GM19452 (cell line): ENCODE data around the gene FOXB1.

ENCODE experiments used
- ATAC-seq: cut with Tn5 transposase; IDR thresholded peaks from one replicate; pipeline ENCODE4 v1.9.1; 2021; ENCODE audit not compliant: unreplicated experiment

Gene FOXB1

GRCh38 chr15:59998950-59999611, 5.0 kb upstream of the FOXB1 start:
- ATAC-seq: no peak

- no peak for ATAC-seq
Observed at GRCh38 chr15:59999612-60000112, 4.4 kb upstream of the FOXB1 start.

GRCh38 chr15:60000113-60000823, 3.8 kb upstream of the FOXB1 start:
- ATAC-seq: no peak

GRCh38 chr15:60000824-60001609, 3.1 kb upstream of the FOXB1 start:
- no peak for ATAC-seq

- ATAC-seq: no peak
Observed at GRCh38 chr15:60001610-60002527, 2.2 kb upstream of the FOXB1 start.

- ATAC-seq: no peak
Observed at GRCh38 chr15:60002528-60003218, 1.4 kb upstream of the FOXB1 start.

GRCh38 chr15:60003243-60004008, 685 bp upstream of the FOXB1 start:
- ATAC-seq: no peak

GRCh38 chr15:60004846-60005351, 788 bp downstream of the FOXB1 start:
- ATAC-seq: no peak

- ATAC-seq: no peak
Observed at GRCh38 chr15:60005352-60006202, 1.5 kb downstream of the FOXB1 start.

GRCh38 chr15:60006203-60006862, 2.2 kb downstream of the FOXB1 start:
- no peak for ATAC-seq

- no peak for ATAC-seq
Observed at GRCh38 chr15:60006873-60007272, 2.8 kb downstream of the FOXB1 start.

- ATAC-seq: no peak
Observed at GRCh38 chr15:60009124-60009960, 5.2 kb downstream of the FOXB1 start.

- ATAC-seq: no peak
Observed at GRCh38 chr15:60009980-60010732, 6.0 kb downstream of the FOXB1 start.

- ATAC-seq: no peak
Observed at GRCh38 chr15:60010858-60011257, 6.7 kb downstream of the FOXB1 start.

GRCh38 chr15:60012695-60013094, 8.6 kb downstream of the FOXB1 start:
- no peak for ATAC-seq
